Bronchial epithelial cell (primary cell): ENCODE results near the gene LYG2. TPM values are rescaled to one million over a fixed set of nuclear protein-coding genes. Genes with fewer than 3 reads are reported as not detected.

Experiments
- DNase-seq: peaks from one replicate; pipeline ENCODE4 v3.0.0-alpha.2; 2010; ENCODE audit warnings: low read depth
- FAIRE-seq: peaks from 2 replicates; lab custom pipeline; 2011; peaks lifted over from hg19 to GRCh38; lab: Jason Lieb, UNC
- H3K27me3 ChIP-seq: 2 replicates; pipeline ENCODE4 v1.5.1; 2011; ENCODE audit warnings: low read length; ENCODE audit not compliant: control insufficient read depth, insufficient read depth
- H3K36me3 ChIP-seq: 2 replicates; pipeline ENCODE4 v1.5.1; 2011; ENCODE audit warnings: low read length; ENCODE audit not compliant: control insufficient read depth, insufficient read depth
- H3K4me3 ChIP-seq: 2 replicates; pipeline ENCODE4 v1.5.1; 2011; ENCODE audit warnings: mild to moderate bottlenecking, low read depth, low read length, control low read depth
- total RNA-seq: library from RNA; depleted of rRNA; stranded (reverse); fragments of >200 nt; gene quantifications from 2 replicates; pipeline ENCODE4 v1.2.1, GENCODE V29; 2014
- TF ChIP-seq, protein P1 (sequence below): IDR thresholded peaks from 2 replicates; pipeline ENCODE4 v1.5.1; 2011; ENCODE audit warnings: mild to moderate bottlenecking, moderate library complexity, low read length, control low read depth, inconsistent platforms; ENCODE audit not compliant: insufficient read depth, severe bottlenecking

LYG2 gene
- total RNA-seq, 1 donor from 2014 or later = not detected

GRCh38 chr2:99217929-99218501, 37.5 kb downstream of the LYG2 start:
- FAIRE-seq (no peak), DNase-seq (no peak)

DNA sequence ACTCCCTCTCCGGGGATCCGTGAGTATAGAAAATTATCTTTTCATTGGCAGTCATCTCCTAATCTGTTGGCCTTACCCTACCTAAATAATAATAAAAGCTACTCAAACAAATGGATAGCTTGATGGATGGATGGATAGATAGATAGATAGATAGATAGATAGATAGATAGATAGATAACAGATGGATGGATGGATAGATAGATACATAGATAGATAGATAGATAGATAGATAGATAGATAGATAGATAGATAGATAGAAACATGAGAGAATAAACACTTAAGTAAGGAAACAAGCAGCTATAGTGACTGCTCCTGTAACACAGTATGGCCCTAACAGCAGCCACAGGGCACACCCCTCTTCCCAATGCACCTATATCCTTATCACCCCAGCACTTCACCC, 39.4 kb downstream of the LYG2 start:
- no peak for DNase-seq
- Histone ChIP-seq H3K27me3 (no peaks in the 10 kb centered on the region), H3K4me3 (no peak overlapping the region), H3K36me3 (no peaks in the 10 kb centered on the region)
- TF ChIP-seq, protein P1, sequence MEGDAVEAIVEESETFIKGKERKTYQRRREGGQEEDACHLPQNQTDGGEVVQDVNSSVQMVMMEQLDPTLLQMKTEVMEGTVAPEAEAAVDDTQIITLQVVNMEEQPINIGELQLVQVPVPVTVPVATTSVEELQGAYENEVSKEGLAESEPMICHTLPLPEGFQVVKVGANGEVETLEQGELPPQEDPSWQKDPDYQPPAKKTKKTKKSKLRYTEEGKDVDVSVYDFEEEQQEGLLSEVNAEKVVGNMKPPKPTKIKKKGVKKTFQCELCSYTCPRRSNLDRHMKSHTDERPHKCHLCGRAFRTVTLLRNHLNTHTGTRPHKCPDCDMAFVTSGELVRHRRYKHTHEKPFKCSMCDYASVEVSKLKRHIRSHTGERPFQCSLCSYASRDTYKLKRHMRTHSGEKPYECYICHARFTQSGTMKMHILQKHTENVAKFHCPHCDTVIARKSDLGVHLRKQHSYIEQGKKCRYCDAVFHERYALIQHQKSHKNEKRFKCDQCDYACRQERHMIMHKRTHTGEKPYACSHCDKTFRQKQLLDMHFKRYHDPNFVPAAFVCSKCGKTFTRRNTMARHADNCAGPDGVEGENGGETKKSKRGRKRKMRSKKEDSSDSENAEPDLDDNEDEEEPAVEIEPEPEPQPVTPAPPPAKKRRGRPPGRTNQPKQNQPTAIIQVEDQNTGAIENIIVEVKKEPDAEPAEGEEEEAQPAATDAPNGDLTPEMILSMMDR = no peak
- FAIRE-seq = no peak

More at GRCh38 chr2:99217929-99218501, 37.5 kb downstream of the LYG2 start:
- H3K4me3 ChIP-seq = no peak overlapping the region
- TF ChIP-seq, protein P1 = no peak
- no peaks in the 10 kb centered on the region for H3K27me3 ChIP-seq
- H3K36me3 ChIP-seq = no peaks in the 10 kb centered on the region

GRCh38 chr2:99205491-99205890, 50.0 kb downstream of the LYG2 start:
- no peak for DNase-seq
- Histone ChIP-seq H3K36me3 (peaks cover 1% of the 10 kb centered on the region), H3K27me3 (no peaks in the 10 kb centered on the region), H3K4me3 (no peak overlapping the region)
- TF ChIP-seq, protein P1 = no peak
- FAIRE-seq = no peak

DNA sequence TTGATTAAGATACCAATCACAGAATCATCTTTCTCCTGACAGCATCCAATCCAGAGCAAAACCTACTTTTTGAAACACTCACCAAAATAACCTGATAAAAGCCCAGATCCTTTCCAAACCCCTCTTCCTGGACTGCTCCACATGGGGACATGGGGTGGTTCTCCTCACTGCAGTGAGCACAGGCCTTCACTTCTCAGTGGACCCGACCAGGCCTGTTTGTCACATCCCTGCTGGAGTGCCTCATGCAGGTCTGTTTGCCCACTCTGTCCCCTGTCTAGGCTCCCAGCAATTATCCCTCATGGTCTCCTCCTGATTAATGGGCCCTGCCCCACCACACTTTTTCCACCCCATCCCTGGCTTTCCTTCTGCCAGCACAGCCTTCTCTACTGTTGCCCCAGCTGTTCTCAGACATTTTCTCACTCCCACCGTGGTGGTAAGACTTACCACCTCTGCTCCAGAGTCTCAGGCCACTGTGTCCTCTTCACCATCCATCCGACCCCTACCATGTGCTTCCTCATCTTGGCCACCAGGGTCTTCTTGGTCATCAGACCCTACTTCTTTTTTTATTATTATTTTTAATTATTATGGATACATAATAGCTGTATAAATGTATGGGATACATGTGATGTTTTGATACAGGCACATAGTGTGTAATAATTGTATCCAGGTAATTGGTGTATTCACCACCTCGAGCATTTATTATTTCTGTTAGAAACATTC, 53.3 kb downstream of the LYG2 start:
- DNase-seq (no peak), FAIRE-seq (no peak)
- TF ChIP-seq, protein P1 = no peak
- Histone ChIP-seq H3K36me3 (peaks cover 1% of the 10 kb centered on the region), H3K27me3 (no peaks in the 10 kb centered on the region), H3K4me3 (no peak overlapping the region)

DNA sequence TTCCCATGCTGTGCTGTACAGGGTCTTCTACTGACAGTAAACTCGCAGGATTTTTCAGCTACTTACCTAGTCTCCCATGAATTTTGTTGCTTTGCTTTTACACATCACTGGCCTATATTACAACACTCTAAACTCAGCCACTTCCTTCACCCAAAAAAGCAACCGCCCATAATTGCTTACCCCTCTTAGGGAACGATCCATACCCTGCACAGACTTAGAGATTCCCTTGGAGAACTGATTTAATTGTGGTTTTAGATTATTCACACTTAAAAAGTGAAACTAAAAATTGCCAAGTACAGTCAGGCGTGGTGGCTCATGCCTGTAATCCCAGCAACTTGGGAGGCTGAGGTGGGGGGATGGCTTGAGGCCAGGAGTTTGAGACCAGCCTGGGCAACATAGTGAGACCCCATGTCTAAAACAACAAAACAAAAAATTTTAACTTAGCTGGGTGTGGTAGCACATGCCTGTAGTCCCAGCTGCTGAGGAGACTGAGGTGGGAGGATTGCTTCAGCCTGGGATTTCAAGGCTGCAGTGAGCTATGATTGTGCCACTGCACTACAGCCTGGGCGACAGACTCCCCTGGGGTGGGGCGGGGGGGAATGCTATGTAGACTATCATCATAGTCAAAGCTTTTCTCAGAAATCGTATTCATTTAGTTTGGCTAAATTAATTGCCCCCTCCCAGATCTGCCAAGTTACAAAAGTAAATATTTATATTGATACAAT, 55.2 kb downstream of the LYG2 start:
- no peaks in the 10 kb centered on the region for H3K27me3 ChIP-seq
- TF ChIP-seq, protein P1 = no peak
- DNase-seq (no peak), FAIRE-seq (no peak)
- peaks cover 4% of the 10 kb centered on the region for H3K36me3 ChIP-seq
- no peak overlapping the region for H3K4me3 ChIP-seq
